Smooth muscle cell of the brain vasculature (primary cell): ENCODE results near the gene GRHL1.

Experiments used
- DNase-seq: peaks from one replicate; pipeline ENCODE4 v3.0.0-alpha.2; 2012; ENCODE audit warnings: low read depth, low spot score

Gene GRHL1

GRCh38 chr2:9993488-9994165, 42.1 kb downstream of the GRHL1 start:
- no peak for DNase-seq

GRCh38 chr2:9994462-9994861, 43.0 kb downstream of the GRHL1 start:
- DNase-seq: no peak

- DNase-seq: no peak
These were observed 43.6 kb downstream of the GRHL1 start for GRCh38 chr2:9995059-9995458.

- no peak for DNase-seq
These were observed 44.8 kb downstream of the GRHL1 start for GRCh38 chr2:9996321-9996720.

- DNase-seq: no peak
These were observed 46.4 kb downstream of the GRHL1 start for GRCh38 chr2:9997936-9998335.

GRCh38 chr2:9998916-9999654, 47.6 kb downstream of the GRHL1 start:
- DNase-seq: no peak

- no peak for DNase-seq
These were observed 48.2 kb downstream of the GRHL1 start for GRCh38 chr2:9999693-10000092.

- DNase-seq: no peak
These were observed 49.0 kb downstream of the GRHL1 start for GRCh38 chr2:10000541-10000940.

GRCh38 chr2:10001586-10001985, 50.1 kb downstream of the GRHL1 start:
- DNase-seq: no peak

GRCh38 chr2:10002109-10002508, 50.6 kb downstream of the GRHL1 start:
- DNase-seq: no peak

- DNase-seq: no peak
These were observed 51.2 kb downstream of the GRHL1 start for GRCh38 chr2:10002681-10003080.

- DNase-seq: no peak
These were observed 52.0 kb downstream of the GRHL1 start for GRCh38 chr2:10003206-10004125.

- DNase-seq: no peak
These were observed 52.9 kb downstream of the GRHL1 start for GRCh38 chr2:10004401-10004800.

- no peak for DNase-seq
These were observed 53.3 kb downstream of the GRHL1 start for GRCh38 chr2:10004836-10005235.

GRCh38 chr2:10005461-10006235, 54.2 kb downstream of the GRHL1 start:
- no peak for DNase-seq

- no peak for DNase-seq
These were observed 55.0 kb downstream of the GRHL1 start for GRCh38 chr2:10006236-10007161.

- DNase-seq: no peak
These were observed 55.9 kb downstream of the GRHL1 start for GRCh38 chr2:10007435-10007834.

- DNase-seq: no peak
These were observed 56.7 kb downstream of the GRHL1 start for GRCh38 chr2:10007921-10008808.

GRCh38 chr2:10008809-10009176, 57.3 kb downstream of the GRHL1 start:
- no peak for DNase-seq
